GM12892 (cell line): ENCODE data around the gene FOXL2NB.

Source experiments
- POLR2A ChIP-seq: IDR thresholded peaks from 2 replicates; pipeline ENCODE4 v1.6.1; 2011; ENCODE audit warnings: low read depth, low read length, control low read depth
- POLR2AphosphoS5 ChIP-seq: IDR thresholded peaks from 2 replicates; pipeline ENCODE4 v1.6.1; 2011; ENCODE audit warnings: low read depth, low read length, control low read depth
- TAF1 ChIP-seq: IDR thresholded peaks from 2 replicates; pipeline ENCODE4 v1.6.1; 2011; ENCODE audit warnings: low read depth, mild to moderate bottlenecking, control low read depth, low read length, borderline replicate concordance

DNA sequence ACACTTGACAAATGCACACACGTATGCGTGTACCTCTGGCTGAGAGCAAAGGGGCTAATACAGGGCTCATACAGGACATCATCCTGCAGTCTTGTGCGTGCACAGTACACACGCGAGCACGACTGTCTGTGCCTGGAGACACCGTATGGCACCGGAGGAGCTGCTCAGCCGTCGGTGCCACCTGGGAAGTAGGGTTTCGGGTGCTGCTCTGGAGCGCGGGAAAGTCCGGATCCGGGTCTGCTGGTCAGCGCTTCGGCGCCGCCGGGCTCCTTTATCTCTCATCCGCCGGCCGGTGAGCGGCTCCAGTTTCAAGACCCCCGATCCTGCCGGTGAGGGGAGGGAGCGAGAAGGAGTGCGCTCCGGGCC, 9.3 kb upstream of the FOXL2NB start:
- TF ChIP-seq POLR2A: no peak
- no peak for TF ChIP-seq POLR2AphosphoS5
- TF ChIP-seq TAF1: no peak
